Lower leg skin (tissue), 3 donors: ENCODE results near the gene CCBE1.

Experiments used
- CTCF ChIP-seq, 3 donors: fragments of 450-650 bp; IDR thresholded peaks; one replicate each; pipeline ENCODE4 v1.5.1; 2016; ENCODE audit warnings: antibody characterized with exemption in 3 of 3, mild to moderate bottlenecking in 3 of 3, moderate library complexity in 2 of 3
- POLR2A ChIP-seq, 2 donors: fragments of 450-650 bp; IDR thresholded peaks; one replicate each; pipeline ENCODE4 v1.6.1; 2016 to 2017; ENCODE audit warnings: antibody characterized with exemption in 2 of 2, mild to moderate bottlenecking in 1 of 2, moderate library complexity in 1 of 2

- TF ChIP-seq CTCF (IDR thresholded peaks at IDR 0.05) (no peak), POLR2A (IDR thresholded peaks at IDR 0.05) (no peak)
These were observed 37.6 kb downstream of the CCBE1 start for GRCh38 chr18:59659508-59660170.
